Smooth muscle cell (in vitro differentiated cells): ENCODE data around the gene TIGD1. TPM values are rescaled to one million over a fixed set of nuclear protein-coding genes. Genes with fewer than 3 reads are reported as not detected.

Experiments used
- DNase-seq: peaks from one replicate; lab custom pipeline; 2025; ENCODE audit not compliant: unreplicated experiment; lab: John Stamatoyannopoulos, UW
- H2AFZ ChIP-seq: fragments of 200-600 bp; sonication (generic); 2 replicates; pipeline ENCODE4 v1.6.0; 2016; ENCODE audit warnings: antibody characterized with exemption, low read depth, mild to moderate bottlenecking
- H3F3A ChIP-seq: fragments of 200-600 bp; sonication (generic); 2 replicates; pipeline ENCODE4 v1.6.0; 2017; ENCODE audit warnings: antibody characterized with exemption, low read depth
- H3K27ac ChIP-seq: fragments of 200-600 bp; sonication (generic); 2 replicates; pipeline ENCODE4 v1.5.1; 2016; ENCODE audit warnings: low read depth, mild to moderate bottlenecking
- H3K27me3 ChIP-seq: fragments of 200-600 bp; sonication (generic); 2 replicates; pipeline ENCODE4 v1.6.1; 2016; ENCODE audit warnings: low read depth, mild to moderate bottlenecking
- H3K36me3 ChIP-seq: fragments of 200-600 bp; sonication (generic); 2 replicates; pipeline ENCODE4 v1.5.1; 2016; ENCODE audit warnings: low read depth
- H3K4me1 ChIP-seq: fragments of 200-600 bp; sonication (generic); 2 replicates; pipeline ENCODE4 v1.5.1; 2016; ENCODE audit warnings: low read depth
- H3K4me2 ChIP-seq: fragments of 200-600 bp; sonication (generic); 2 replicates; pipeline ENCODE4 v1.6.0; 2016; ENCODE audit warnings: mild to moderate bottlenecking
- H3K4me3 ChIP-seq: fragments of 200-600 bp; sonication (generic); 2 replicates; pipeline ENCODE4 v1.5.1; 2016; ENCODE audit warnings: mild to moderate bottlenecking
- H3K79me2 ChIP-seq: fragments of 200-600 bp; sonication (generic); 2 replicates; pipeline ENCODE4 v1.6.0; 2016; ENCODE audit warnings: low read depth, mild to moderate bottlenecking
- H3K9ac ChIP-seq: fragments of 200-600 bp; sonication (generic); 2 replicates; pipeline ENCODE4 v1.6.0; 2016; ENCODE audit warnings: low read depth
- H3K9me3 ChIP-seq: fragments of 200-600 bp; sonication (generic); replicated peaks from 2 replicates; pipeline ENCODE4 v1.5.1; 2016; ENCODE audit warnings: low read depth
- H4K20me1 ChIP-seq: fragments of 200-600 bp; sonication (generic); 2 replicates; pipeline ENCODE4 v1.6.0; 2016; ENCODE audit warnings: low read depth
- CTCF ChIP-seq: fragments of 200-600 bp; sonication (generic); IDR thresholded peaks from 2 replicates; pipeline ENCODE4 v1.5.1; 2017; ENCODE audit warnings: borderline replicate concordance, mild to moderate bottlenecking, antibody characterized with exemption; ENCODE audit not compliant: insufficient read depth, poor library complexity, severe bottlenecking
- WGBS: methylation state at CpG from one replicate; pipeline ENCODE4 v1.1.7; 2016; ENCODE audit warnings: low lambda C conversion rate; 5-methylcytosine and 5-hydroxymethylcytosine counted together
- polyA plus RNA-seq: library from polyadenylated mRNA; unstranded; fragments of >200 nt; fragmentation: Nextera tagmentation; extraction: Ambion mirVana; gene quantifications from 2 replicates; pipeline ENCODE4 v1.2.1, GENCODE V29; 2016
- total RNA-seq: library from RNA; depleted of rRNA; stranded (reverse); fragments of >200 nt; gene quantifications from 2 replicates; pipeline ENCODE4 v1.2.3, GENCODE V29; 2014

TIGD1 gene
- total and polyA plus RNA-seq, 2 experiments from 2014 or later, result 2.9 to 8.1 TPM

GRCh38 chr2:232542715-232543467, 7.5 kb downstream of the TIGD1 start:
- no peak overlapping the region for H3K27ac ChIP-seq
- no peak for TF ChIP-seq CTCF
- H3K27me3 ChIP-seq, result no peaks in the 10 kb centered on the region
- H3K36me3 ChIP-seq, result no peaks in the 10 kb centered on the region
- H3K4me1 ChIP-seq, result peaks cover 6% of the 10 kb centered on the region
- H3F3A ChIP-seq, result no peaks in the 10 kb centered on the region
- WGBS, result 94% methylated on average over 20 of the region's 20 CpGs
- H3K9me3 ChIP-seq, result no peaks in the 10 kb centered on the region
- H3K4me3 ChIP-seq, result no peak overlapping the region
- no peak overlapping the region for H2AFZ ChIP-seq
- H4K20me1 ChIP-seq, result peaks cover 7% of the 10 kb centered on the region
- peaks cover 6% of the 10 kb centered on the region for H3K79me2 ChIP-seq
- no peak overlapping the region for H3K9ac ChIP-seq
- H3K4me2 ChIP-seq, result no peak overlapping the region
- DNase-seq, result no peak

- no peak overlapping the region for H3K27ac ChIP-seq
- WGBS, result 79% methylated on average over 9 of the region's 9 CpGs
- no peak for DNase-seq
- H4K20me1 ChIP-seq, result peaks cover 7% of the 10 kb centered on the region
- no peaks in the 10 kb centered on the region for H3K36me3 ChIP-seq
- H3K4me2 ChIP-seq, result no peak overlapping the region
- H3K9me3 ChIP-seq, result no peaks in the 10 kb centered on the region
- H2AFZ ChIP-seq, result no peak overlapping the region
- no peak overlapping the region for H3K4me3 ChIP-seq
- no peak for TF ChIP-seq CTCF
- no peaks in the 10 kb centered on the region for H3K27me3 ChIP-seq
- H3K79me2 ChIP-seq, result no peaks in the 10 kb centered on the region
- peaks cover 6% of the 10 kb centered on the region for H3K4me1 ChIP-seq
- H3K9ac ChIP-seq, result no peak overlapping the region
- no peaks in the 10 kb centered on the region for H3F3A ChIP-seq
Measured at GRCh38 chr2:232541961-232542714, 8.2 kb downstream of the TIGD1 start.

GRCh38 chr2:232541195-232541960, 9.0 kb downstream of the TIGD1 start:
- no peaks in the 10 kb centered on the region for H3K27me3 ChIP-seq
- no peaks in the 10 kb centered on the region for H3K79me2 ChIP-seq
- TF ChIP-seq CTCF, result no peak
- no peak overlapping the region for H3K27ac ChIP-seq
- H3K4me3 ChIP-seq, result no peak overlapping the region
- H3K9me3 ChIP-seq, result no peaks in the 10 kb centered on the region
- no peaks in the 10 kb centered on the region for H3K36me3 ChIP-seq
- H3K4me2 ChIP-seq, result no peak overlapping the region
- no peak overlapping the region for H3K9ac ChIP-seq
- no peaks in the 10 kb centered on the region for H3F3A ChIP-seq
- DNase-seq, result no peak
- peaks cover 6% of the 10 kb centered on the region for H3K4me1 ChIP-seq
- WGBS, result 73% methylated on average over 19 of the region's 19 CpGs
- no peak overlapping the region for H2AFZ ChIP-seq
- H4K20me1 ChIP-seq, result peaks cover 7% of the 10 kb centered on the region
